Measurements from ENCODE around the gene BNIP5.

GRCh38 chr6:36377594-36377993, 40.9 kb upstream of the BNIP5 start:
- TF ChIP-seq MEIS1 (CRISPR knock-in tag; IDR thresholded peaks at IDR 0.05; ENCODE audit: borderline replicate concordance): no peak
- no peak for TF ChIP-seq ZBTB7A (tag by site-specific recombination; IDR thresholded peaks at IDR 0.05; ENCODE audit: low read depth)
